Hindlimb muscle (tissue), 1 donor: Measurements from ENCODE around the gene SIK3. TPM values are rescaled to one million over a fixed set of nuclear protein-coding genes. Genes with fewer than 3 reads are reported as not detected.
"Not testable (repeated sequence)": the region's sequence is repeated elsewhere in the genome, so short reads cannot be mapped to it uniquely, and the experiment has no call there.

ENCODE experiments used
- DNase-seq: peaks from one replicate; pipeline ENCODE4 v3.0.0-alpha.2; 2013
- polyA plus RNA-seq: library from polyadenylated mRNA; unstranded; fragments of 120-200 nt; gene quantifications from one replicate; pipeline ENCODE4 v1.2.1, GENCODE V29; 2013; ENCODE audit not compliant: insufficient read length

Gene SIK3
- polyA plus RNA-seq, 1 donor, result 47.2 TPM

GRCh38 chr11:116821050-116821918, 276.9 kb downstream of the SIK3 start:
- DNase-seq, result no peak

- DNase-seq, result no peak
These were observed 279.2 kb downstream of the SIK3 start for GRCh38 chr11:116819049-116819448.

- DNase-seq, result no peak
These were observed 283.7 kb downstream of the SIK3 start for GRCh38 chr11:116814502-116814901.

DNA sequence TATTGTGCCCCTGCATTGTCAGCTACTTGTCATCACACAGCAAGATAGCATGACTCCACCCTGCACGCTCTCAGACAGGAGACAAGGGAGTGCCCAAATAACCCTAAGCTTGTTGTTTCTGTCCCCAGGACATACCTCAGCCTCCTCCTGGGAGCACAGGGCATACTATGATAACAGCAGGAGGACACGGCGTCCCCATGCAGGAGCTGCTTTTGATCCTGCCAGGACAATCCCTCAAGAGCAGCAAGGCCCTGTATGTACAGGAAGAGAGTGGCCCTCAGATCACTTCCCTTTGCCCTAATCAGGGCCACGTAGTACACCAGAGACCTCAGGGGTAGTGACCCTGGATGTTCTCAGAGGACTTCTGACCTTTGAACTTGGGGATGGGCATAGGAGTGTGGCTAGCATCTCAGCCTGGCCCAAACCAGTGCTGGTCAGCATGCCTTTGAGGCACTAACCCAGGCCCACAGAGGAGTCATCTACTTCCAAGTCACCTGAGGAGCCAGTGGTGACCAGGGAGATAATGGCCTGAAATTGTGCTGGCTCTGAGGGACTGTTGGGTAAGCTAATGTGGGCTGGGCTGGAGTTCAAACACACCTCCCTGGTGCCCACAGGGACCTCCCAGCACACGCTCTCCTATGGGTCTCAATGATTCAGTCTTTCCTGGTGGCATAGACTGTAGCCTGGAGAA, 284.3 kb downstream of the SIK3 start:
- DNase-seq, result no peak

- no peak for DNase-seq
These were observed 285.1 kb downstream of the SIK3 start for GRCh38 chr11:116813170-116813569.

DNA sequence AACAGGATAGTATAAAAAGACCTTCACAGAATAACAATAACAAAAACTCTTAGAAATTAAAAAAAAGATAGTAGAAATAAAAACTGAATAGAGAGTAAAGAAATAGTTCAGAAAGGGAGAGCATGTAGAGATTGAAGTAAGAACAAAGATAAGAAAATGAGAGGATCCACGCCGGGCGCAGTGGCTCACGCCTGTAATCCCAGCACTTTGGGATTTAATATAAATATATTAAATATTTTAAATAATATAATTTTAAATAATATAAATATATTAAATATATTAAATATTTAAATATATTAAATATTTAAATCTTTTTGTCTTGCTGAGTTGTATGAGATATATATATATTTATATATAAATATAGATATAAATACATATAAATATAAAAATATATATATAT, 286.1 kb downstream of the SIK3 start:
- no peak for DNase-seq

DNA sequence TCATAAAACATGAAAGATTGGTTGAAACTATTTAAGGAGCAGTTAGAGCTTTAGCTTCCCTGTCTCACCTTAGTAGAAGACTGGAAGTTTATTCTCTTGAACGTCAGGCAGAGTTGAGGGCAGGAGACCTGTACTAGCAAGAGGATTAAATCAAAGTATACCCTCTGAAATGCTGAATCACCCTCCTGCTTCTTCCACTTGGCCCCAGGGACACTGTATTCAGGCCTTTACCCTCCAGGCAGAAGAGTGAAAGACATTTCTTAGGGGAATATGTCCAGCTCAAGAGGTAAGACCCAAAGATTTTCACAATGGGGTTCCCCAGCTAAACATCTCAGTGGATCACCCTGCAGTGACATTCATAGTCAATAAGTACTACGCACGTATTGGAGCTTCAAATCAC, 287.0 kb downstream of the SIK3 start:
- DNase-seq, result no peak

DNA sequence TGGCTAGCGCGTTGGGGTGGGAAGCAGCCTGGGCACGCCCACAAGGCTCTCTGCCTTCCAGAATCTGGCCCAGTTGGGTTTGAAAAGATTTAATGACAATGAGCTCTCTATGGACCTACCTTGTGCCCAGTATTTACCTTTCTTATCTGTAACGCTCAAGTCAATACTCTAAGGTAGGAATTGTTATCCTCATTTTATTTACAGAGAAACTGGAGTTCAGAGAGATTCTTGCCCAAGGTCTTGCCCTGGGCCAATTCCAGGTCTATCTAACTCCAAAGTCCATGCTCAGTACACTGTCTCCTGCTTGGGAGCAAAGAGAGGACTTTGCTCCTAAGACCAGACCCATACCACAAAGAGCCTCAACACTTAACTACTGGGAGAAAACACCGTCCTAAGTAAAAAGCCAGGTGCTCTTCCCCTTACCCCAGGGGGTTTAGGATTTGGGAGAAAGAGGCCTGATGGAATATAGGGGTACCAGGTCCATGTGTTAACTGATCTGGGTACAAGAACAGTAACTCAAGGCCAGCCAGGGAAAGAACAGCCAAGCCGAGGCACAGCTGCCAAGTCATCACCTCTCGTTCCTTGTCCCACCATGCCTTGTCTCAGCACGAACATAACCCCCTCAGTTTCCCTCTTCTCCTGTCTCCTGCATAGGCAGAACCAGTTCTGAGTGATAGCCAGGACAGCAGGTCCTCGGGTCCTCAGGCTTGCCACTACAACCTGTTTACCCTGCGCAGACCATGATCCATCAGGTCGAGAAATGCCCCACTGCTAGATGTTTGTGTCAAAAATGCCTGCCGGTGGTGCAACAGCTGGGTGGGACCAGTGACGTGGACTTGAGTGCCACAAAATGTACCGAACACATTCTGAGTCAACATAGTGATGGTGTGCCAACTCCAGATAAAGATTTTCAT, 289.7 kb downstream of the SIK3 start:
- DNase-seq, result no peak

DNA sequence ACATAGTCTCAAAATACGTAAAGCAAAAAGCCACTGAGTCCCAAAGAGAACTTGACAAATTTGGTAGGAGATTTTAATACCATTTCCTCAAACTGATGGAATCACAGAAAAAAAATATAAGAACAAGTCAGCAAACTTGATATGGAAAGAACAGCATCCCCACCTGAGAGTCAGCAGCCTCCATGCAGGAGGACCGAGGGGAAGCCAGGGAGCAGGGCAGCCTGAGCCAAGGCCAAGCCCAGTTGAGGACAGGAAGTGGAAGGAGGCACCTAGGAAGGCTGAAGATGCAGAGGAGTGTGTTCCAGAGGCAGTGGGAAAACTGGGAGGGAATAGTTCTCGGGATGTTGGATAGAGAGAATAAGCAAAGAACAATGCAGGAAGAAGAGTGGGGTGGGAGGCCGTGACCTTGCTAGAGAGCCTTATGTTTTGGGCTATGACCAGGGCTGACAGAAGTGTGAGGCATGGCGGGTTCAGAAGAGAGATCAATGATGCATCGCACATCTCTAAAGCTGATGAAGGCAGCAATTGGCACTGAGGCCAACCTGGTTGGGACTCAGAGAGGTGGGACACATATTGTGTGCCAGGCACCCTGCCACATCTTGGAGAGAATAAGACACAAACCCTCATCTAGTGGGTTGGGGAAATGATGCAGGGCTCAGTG, 290.5 kb downstream of the SIK3 start:
- DNase-seq, result no peak

DNA sequence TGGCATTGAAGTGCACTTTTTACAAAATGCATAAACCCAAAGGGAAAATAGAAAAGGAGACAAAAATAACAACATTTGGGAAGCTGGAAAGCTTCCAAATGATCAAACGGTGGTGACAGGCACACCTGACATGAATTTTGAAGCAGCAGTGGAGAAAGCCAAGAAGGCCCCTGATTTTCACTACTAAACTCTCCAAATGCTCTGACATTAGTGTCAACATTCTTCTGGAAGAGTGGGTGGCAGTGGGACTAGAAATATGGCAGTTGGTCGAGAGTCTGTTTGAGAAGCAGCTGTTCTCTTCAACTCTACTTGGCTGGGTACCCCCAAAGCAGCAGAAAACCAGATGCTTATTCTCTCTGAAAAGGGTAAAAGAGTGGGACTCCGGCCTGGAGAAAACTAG, 294.2 kb downstream of the SIK3 start:
- no peak for DNase-seq

DNA sequence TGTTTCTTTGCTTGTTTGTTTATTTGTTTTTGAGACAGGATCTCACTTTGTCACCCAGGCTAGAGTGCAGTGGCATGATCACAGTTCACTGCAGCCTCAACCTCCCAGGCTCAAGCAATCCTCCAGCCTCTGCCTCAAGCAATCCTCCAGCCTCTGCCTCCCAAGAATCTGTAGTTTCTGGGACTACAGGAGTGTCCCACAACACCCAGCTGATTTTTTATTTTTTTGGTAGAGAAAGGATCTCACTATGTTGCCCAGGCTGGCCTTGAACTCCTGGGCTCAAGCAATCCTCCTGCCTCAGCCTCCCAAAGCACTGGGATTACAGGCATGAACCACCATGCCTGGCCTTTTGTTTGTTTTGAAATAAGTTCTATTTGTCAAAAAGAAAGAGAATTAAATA, 296.6 kb downstream of the SIK3 start:
- not testable (repeated sequence) for DNase-seq

- DNase-seq, result no peak
These were observed 297.6 kb downstream of the SIK3 start for GRCh38 chr11:116800610-116801009.

GRCh38 chr11:116798368-116798767, 299.9 kb downstream of the SIK3 start:
- no peak for DNase-seq

- DNase-seq, result no peak
These were observed 300.4 kb downstream of the SIK3 start for GRCh38 chr11:116797816-116798215.

DNA sequence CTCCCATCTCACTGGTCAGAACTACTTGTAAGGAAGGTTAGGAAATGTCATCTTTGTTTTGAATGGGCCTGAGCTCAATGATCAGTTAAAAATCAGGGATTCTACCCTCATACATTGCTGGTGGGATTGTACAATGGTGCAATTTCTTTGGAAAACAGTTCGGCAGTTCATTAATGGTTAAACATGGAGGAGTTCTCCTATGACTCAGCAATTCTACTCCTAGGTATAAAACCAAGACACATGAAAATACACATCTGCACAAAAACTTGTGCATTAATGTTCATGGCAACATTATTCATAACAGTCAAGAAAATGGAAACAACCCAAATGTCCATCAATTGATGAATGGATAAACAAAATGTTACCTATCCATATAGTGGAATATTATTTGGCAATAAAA, 301.7 kb downstream of the SIK3 start:
- DNase-seq, result no peak

GRCh38 chr11:116794851-116795250, 303.4 kb downstream of the SIK3 start:
- DNase-seq, result no peak

GRCh38 chr11:116793772-116794097, 304.5 kb downstream of the SIK3 start:
- DNase-seq, result no peak

Other genes starting within 250 kb of the SIK3 start
- gene PAFAH1B2, start 45.9 kb upstream of the SIK3 start, polyA plus RNA-seq, result 49.2 TPM
- 43.3 TPM for gene SIDT2, start 80.3 kb upstream of the SIK3 start, polyA plus RNA-seq
- gene TAGLN, start 100.9 kb upstream of the SIK3 start, polyA plus RNA-seq, result 95.5 TPM
- 28.8 TPM for gene PCSK7, start 133.6 kb upstream of the SIK3 start, polyA plus RNA-seq
- gene RNF214, start 134.2 kb upstream of the SIK3 start, polyA plus RNA-seq, result 20.9 TPM
- gene BACE1-AS, start 192.9 kb upstream of the SIK3 start, polyA plus RNA-seq, result 13.8 TPM
- 34.0 TPM for gene BACE1, start 217.8 kb upstream of the SIK3 start, polyA plus RNA-seq
- 13.2 TPM for gene CEP164, start 229.4 kb upstream of the SIK3 start, polyA plus RNA-seq